HG03097 (cell line): Measurements from ENCODE around the gene GLYR1.

Source experiments
- ATAC-seq: cut with Tn5 transposase; IDR thresholded peaks from one replicate; pipeline ENCODE4 v1.9.1; 2021; ENCODE audit not compliant: unreplicated experiment, low FRiP score

GLYR1 gene

DNA sequence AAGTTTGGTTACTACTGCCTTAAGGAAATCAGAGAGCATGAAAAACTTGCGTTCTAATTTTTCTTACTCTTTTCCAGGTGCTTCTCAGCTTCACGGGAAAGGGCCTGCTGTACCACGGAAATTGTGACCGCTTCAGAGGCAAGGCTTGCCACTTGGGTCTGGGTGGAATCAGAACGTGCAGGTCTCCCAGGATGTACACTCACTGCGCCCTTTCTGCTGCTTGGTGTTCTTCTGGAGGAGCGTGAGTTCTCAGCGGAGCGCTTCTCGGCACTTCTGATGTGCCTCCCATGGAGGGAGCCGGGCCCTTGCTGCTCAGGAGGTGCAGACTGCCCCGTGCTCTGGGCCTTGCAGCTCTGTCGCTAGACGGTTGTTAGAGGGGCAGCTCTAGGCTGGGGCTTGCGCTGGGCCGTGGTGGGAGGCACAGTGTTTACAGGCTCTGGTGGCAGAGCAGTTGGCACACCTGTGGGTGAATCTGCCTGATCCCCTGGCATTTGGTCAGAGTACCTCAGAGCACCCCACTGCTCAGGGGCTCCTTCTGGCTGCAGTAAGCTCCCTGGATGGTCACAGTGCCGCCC lies 33.0 kb upstream of the GLYR1 start:
- ATAC-seq = no peak

DNA sequence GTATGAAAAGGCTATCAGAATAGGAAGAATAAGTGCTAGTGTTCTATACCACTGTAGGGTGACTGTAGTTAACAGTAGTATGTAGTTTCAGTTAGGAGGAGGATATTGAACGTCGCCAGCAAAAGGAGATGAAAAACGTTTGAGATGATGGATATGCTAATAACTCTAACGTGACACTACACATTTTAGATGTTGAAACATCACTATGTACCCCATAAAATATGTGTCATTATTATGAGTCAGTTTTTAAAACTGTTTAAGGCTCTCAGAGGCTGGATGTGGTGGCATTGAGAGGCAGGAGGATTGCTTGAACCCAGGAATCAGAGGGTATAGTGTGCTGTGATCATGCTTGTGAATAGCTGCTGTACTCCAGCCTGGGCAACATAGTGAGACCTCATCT lies 32.0 kb upstream of the GLYR1 start:
- ATAC-seq = no peak

DNA sequence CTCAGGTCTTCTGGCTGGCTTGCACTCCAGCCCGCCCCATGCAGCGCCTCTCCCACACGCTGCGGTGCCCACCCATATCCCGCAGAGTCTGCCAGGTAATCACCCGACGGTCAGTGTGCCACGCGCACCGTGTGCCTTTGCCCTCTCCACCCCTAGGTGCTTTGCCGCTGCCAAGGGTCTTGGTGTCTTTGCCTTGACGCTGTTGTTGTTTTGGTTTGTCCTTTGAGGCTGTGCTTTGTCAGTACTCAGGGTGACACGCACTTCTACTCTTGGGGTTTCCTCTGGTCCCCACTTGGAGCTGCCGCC lies 30.2 kb upstream of the GLYR1 start:
- ATAC-seq = no peak

DNA sequence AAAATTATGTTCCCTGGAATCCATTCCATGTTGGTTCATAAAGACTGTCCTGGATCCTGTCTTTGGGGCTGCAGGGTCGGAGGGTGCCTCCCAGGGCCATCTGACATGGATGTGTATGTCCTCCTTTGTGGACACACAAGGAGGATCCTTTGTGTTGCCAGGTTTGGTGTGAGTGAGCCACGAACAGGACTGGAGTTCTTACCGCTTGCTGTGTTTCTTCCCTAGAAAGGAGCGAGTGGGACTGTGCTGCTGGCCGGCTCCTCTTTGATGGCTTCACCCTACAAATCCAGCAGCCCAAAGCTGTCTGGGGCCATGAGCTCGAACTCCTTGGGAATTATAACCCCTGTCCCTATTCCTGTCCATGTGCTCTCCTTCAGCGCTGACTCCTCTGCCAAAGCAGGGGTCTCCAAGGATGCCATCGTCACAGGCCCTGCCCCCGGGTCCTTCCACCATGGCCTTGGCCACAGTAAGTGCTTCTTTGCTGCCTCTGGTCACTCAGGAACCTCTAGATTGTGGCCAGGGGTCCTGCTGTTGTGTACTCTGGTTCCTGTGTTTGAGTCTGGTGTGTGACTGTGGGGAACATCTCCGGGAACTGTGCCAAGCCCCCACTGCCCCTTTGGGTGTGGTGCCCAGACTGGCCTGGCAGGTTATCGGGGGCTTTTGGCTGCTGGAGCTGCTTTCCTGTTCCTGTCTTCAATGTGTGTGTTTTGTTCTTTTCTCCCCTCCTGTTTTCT lies 29.7 kb upstream of the GLYR1 start:
- no peak for ATAC-seq

DNA sequence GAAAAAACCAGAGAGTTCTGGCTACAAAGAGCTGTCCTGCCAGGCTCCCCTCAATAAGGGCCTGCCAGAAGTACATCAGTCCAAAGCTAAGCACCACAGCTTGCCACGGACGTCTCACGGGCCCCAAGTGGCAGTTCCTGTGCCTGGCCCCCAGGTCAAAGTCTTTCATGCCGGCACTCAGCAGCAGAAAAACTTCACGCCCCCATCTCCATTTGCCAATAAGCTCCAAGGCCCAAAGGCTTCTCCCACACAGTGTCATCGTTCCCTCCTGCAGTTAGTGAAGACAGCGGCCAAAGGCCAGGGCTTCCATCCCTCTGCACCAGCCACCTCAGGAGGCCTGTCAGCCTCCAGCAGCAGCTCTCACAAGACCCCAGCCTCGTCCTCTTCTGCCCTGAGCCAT lies 27.6 kb upstream of the GLYR1 start:
- no peak for ATAC-seq

DNA sequence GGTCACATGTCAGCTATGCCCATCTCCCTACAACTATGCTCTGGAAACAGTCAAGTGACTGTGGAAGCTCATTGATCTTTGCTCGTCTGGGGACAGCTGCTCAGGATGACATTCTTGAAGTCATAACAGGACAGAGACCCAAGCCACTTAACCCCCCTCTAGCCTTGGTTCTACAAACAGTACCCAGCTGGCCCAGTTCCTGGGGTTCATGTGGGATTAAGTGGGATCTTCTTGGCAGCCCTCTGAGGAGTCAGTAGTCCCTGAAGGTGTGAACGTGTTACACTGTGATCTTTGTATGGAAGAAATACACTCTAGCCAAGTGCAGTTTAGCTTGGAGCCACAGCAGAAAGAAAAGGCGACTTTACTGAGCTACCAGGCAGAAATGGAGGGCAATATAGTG lies 26.0 kb upstream of the GLYR1 start:
- no peak for ATAC-seq

DNA sequence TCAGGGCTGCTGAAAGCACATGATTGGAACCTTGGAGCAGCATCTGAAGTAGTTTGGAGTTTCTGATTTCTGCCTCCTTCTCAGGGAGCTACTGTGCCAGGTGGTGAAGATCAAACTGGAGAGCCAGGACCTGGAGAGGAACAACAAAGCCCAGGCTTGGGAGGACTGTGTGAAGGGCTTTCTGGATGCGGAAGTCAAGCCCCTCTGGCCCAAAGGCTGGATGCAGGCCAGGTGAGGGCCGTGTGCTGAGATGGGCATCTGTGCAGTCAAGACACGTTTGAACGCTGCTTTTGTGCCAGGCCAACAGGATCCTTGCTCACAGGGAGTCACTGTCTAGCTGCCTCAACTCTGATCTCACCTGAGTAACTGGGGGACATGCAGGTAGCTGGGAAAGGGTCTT lies 24.0 kb upstream of the GLYR1 start:
- ATAC-seq = no peak

DNA sequence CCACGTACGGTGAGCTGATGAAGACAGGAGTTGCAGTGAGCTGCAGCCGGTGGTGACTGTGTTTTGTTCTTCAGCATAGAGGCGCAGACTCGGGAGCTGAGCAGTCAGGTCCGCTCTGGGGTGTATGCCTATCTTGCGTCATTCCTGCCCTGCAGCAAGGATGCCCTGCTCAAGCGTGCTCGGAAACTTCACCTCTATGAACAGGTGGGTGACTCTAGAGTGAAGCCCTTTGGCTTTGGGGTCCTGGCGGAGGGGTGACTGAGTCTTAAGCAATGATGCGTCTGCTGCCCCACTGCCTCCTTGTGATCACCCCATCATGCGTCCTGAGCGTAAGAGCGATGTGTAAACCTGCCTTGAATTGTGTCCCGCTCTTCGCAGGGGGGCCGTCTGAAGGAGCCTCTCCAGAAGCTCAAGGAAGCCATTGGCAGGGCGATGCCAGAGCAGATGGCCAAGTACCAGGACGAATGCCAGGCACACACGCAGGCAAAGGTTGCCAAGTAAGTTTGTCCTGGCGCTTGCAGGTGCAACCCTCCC lies 23.1 kb upstream of the GLYR1 start:
- ATAC-seq = no peak

DNA sequence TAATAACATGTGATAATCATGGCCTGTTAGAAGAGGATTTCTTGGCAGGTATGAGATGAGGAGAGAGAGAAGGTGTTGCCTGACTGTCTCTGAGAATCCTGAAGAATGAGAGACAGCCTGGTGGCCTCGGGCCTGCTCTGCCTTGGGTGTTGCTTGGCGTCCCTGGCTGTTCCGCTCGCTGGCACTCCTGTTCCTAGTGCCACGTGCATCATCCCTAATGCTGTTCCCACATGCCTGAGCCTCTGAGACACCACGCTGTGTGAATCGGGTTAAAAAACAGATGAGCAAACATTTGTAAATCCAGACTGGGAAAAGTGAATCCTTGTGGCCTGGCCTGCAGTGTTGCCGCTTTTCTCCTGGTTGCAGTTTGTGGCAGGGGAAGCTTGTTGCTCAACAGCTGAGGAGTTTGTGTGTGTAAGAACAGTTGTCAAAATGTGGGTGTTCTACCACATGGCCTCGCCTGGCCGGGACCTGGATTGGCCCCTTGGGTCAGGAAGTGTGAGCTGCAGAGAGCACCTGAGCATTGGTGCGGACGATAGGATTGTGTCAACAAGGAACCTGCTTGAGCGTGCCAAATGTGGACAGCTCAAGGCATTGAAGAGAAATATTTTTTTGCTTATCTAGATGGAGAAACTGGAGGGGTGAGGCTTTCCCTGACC lies 22.2 kb upstream of the GLYR1 start:
- no peak for ATAC-seq

DNA sequence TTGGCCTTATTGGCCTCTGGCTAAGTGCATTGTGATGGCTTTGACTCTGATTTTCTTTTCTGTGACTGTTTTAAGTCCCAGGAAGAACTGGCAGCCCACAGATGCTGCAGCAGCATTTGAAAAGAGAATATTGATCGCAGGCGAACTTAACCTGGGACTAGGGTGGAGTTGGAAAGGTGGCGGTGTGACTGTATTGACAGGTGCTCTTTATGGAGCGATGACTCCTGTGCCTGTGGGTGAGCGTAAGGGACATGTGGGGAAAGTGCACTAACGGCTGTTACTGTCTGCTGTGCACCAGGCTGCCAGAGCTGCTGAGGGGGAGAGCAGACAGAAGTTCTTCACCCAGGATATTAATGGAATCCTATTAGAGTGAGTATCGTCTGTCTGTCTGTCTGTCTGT lies 21.4 kb upstream of the GLYR1 start:
- ATAC-seq = no peak

DNA sequence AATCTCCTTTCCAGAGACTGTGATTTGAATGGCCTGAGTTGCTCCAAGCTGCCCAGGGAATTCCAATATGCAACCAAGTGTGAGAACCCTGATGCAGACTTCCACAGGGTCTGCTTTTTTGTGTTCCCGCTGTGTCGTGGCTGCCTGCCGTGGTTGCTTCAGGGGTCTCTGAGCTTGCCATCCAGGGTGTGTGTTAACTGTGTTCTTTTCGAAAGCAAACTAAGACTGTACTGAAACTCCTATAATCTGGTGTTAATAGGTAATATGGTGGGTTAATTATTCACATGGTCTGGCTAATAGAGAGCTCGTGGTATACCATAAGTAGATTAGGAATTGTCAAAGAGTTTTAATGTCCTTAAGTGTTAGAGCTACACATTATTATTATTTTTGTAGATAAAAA lies 20.9 kb upstream of the GLYR1 start:
- no peak for ATAC-seq

DNA sequence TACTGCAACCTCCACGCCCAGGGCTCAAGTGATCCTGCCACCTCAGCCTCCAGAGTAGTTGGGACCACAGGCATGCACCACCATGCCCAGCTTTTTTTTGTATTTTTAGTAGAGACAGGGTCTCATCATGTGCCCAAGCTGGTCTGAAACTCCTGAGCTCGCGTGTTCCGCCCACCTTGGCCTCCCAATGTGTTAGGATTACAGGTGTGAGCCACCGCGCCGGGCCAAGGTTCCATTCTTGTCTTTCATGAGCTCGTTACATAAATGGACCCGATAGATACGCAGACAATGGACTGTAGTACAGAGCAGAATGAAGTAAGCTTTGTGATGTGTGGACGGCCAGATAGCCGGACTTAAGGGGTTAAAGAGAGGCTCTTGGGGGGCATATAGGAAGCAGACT lies 19.5 kb upstream of the GLYR1 start:
- no peak for ATAC-seq

DNA sequence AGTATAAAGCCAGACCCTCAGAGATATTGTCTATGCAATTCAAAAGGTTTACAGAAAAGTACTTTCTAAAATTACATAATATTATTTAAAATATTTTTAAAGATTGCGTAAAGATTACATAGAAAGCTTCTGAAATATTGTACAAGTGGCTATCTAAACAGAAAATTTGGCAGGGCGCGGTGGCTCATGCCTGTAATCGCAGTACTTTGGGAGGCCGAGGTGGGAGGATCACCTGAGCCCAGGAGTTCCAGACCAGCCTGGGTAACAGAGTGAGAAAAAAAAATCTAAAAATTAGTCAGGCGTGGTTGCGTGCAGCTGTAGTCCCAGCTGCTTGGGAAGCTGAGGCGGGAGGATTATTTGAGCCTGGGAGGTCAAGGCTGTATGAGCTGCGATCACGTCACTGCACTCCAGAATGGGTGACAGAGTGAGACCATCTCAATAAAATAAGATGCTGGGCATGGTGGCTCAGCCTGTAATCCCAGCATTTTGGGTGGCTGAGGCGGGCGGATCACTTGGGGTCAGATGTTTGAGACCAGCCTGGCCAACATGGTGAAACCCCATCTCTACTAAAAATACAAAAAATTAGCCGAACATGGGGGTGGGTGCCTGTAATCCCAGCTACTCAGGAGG lies 18.3 kb upstream of the GLYR1 start:
- ATAC-seq = no peak

DNA sequence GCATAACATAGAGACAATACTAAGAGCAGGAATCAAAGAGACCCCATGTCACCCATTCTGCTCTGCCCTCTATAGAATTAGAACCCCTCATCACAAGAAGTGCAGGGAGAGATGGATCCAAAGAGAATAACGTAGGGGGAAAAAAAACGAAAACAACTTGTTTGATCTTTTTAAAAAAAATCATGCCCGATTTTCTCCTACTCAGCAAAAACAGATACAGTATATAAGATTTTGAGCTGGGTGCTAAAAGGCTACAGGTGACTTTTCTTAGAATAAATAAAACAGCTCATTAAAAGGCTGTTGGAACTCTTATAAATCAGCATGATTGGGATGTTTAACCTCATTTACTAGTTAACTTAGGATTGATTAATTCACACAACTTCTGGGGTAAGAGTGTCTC lies 17.6 kb upstream of the GLYR1 start:
- ATAC-seq = no peak

DNA sequence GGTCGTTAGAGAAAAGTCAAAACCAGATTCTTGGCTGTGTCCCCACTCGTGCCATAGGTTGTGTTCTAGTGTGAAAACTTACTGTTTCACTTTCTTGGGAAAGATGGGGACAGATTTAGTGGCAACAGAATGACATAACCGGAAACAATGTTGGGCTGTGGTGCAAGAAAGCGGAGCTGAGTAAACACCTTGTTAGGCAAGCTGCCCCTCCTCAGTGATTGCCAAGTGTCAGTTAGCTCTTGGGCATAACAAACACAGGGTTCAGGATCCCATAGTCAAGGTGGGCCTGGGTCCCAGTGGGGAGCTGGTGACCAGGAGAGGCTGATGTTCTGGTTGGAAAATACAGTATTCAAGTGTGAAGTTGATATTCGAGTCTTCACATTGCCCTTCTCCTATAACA lies 15.6 kb upstream of the GLYR1 start:
- ATAC-seq = no peak

DNA sequence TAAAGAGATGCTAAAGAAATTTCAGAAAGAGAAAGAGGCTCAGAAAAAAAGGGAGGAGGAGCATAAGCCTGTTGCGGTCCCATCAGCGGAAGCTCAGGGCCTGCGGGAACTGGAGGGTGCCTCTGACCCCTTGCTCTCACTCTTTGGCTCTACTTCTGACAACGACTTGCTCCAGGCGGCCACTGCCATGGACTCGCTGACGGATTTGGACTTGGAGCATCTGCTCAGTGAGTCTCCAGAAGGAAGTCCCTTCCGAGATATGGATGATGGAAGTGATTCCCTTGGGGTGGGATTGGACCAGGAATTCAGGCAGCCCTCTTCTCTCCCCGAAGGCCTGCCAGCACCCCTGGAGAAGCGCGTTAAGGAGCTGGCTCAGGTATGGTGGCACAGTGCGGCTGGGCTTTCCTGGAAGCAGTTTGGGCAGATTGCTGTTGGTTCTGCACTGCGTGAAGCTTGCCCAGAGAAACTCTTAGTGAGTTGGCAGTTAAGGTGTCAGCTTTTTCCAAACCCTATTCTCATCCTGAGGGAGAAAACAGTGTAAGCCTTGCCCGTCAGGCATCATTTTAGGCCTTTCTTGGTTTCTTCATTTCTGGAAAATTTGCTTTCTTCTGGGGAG lies 13.7 kb upstream of the GLYR1 start:
- ATAC-seq = no peak

DNA sequence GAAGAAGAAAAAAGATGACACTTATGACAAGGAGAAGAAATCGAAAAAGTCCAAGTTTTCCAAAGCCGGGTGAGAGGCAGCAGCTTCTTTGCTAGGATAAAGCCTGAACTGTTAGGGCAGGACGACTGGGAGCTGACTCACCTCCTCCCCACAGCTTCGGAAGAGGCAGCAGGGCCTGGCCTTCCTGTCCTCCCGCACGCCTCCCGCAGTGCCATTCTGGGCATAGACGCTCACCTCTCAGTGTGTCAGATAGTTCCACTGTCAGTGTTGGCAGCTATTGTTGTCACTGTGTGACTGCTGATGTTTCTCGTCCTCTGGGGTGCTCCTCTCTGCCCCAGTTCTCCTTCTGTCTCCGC lies 12.8 kb upstream of the GLYR1 start:
- ATAC-seq = no peak

DNA sequence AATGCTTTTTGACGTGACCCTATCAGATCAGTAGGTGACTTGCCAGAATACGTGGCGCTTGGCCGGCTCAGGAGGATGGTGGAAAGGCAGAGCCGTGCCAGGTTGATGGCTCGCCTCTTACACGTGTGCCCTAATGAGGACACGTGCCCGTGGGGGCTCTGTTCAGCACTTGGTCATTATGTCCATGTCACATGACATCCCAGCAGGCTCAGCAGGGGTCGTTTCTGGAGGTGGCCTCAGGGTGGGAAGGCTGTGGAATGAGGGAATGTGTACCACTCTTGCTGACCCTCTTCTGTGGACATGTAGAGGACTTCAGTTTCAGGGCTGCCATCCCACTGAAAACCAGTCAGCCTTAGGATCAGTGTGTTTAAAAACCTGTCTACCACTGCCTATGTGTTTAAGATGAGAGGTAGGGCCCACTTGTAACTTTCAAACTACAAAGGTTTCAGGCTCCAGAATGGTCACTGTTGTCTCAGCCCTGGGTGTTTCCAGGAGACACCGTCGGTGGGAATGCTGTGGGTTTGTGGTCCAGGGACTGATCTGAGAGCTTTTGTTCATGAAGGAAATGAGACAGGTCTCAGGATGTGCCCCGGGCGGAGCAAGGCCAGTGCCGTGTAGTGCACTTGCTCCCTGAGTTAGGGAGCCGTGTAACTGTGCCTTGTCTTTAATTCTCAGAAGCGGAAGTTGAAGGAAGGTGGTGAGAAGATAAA lies 12.3 kb upstream of the GLYR1 start:
- no peak for ATAC-seq

DNA sequence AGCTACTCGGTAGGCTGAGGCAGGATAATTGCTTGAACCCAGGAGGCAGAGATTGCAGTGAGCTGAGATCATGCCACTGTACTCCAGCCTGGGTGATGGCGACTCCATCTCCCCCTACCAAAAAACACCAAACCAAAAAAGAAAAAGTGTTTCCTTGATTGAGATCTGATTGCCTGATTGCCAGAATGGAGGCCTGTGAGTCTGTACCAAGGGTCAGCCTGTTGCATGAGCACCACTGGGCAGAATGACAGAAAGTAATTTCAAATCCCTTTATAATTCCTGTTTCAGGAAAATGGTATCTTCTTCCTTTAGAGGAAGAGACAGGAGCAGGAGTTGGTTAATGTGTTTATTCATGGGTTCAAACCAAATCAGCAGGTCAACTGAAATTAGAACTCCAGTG lies 8.7 kb upstream of the GLYR1 start:
- no peak for ATAC-seq

DNA sequence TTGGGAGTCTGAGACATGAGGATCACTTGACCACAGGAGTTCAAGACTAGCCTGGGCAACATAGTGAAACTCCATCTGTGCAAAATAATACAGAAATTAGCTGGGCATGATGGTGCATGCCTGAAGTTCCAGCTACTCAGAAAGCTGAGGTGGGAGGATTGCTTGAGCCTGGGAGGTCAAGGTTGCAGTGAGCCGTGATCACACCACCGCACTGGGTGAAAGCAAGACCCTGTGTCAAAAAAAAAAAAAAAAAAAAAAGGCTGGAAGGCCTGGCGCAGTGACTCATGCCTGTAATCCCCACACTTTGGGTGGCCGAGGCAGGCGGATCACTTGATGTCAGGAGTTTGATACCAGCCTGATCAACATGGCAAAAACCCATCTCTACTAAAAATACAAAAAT lies 8.3 kb upstream of the GLYR1 start:
- no peak for ATAC-seq
